ENCODE data around the gene RAB11FIP4.

DNA sequence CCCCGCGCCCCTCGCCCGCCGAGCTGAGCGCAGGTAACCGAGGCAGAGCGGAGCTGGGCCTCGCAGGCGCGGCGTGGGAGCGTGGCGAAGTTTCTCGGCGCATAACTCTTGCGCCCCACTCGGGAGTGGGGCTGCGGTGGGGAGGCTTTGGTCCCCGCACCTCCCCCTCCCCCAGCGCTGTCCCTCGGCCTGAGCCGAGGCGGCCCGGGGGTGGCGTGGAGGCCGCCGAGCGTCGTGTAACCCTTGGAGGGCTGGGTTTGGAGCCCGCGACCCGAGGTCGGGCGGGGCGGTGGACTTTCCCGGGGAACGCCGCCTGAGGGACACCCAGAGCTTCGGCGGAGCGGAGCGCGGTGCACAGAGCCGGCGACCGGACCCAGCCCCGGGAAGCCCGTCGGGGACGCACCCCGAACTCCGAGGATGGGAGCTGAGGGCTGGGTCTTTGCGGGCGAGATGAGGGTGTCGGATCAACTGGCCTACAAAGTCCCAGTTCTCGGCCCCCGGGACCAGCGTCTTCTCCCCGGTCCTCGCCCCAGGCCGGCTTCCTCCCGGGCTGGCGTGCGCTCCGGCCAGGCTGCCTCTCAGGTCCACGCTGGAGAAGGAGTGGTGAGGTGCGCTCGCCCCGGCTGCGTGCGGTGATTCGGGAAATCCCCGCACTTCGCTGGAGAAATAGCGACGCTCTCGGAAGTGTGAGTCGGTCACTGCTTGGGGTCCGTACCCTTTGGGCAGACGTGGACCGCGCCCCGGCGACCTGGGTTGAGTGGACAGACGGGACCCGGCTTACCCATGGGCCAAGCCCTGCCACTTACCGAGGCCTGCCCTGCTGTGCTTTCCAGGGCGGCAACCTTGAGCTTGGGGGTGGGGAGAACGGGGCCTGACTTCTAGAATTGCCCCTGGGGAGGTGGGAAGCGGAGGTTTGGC lies 168.4 kb downstream of the RAB11FIP4 start:
- TF ChIP-seq POLR2A (IDR thresholded peaks at IDR 0.05) (no peak), POLR2AphosphoS5 (IDR thresholded peaks at IDR 0.05) (no peak)
- TF ChIP-seq, protein P1, sequence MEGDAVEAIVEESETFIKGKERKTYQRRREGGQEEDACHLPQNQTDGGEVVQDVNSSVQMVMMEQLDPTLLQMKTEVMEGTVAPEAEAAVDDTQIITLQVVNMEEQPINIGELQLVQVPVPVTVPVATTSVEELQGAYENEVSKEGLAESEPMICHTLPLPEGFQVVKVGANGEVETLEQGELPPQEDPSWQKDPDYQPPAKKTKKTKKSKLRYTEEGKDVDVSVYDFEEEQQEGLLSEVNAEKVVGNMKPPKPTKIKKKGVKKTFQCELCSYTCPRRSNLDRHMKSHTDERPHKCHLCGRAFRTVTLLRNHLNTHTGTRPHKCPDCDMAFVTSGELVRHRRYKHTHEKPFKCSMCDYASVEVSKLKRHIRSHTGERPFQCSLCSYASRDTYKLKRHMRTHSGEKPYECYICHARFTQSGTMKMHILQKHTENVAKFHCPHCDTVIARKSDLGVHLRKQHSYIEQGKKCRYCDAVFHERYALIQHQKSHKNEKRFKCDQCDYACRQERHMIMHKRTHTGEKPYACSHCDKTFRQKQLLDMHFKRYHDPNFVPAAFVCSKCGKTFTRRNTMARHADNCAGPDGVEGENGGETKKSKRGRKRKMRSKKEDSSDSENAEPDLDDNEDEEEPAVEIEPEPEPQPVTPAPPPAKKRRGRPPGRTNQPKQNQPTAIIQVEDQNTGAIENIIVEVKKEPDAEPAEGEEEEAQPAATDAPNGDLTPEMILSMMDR (IDR thresholded peaks at IDR 0.05): no peak

Data from transverse colon (tissue), 4 donors.